Measurements from ENCODE around the gene ZNF487. TPM values are rescaled to one million over a fixed set of nuclear protein-coding genes. Genes with fewer than 3 reads are reported as not detected.
A peak's percentile ranks its signal among the peaks of the same experiment; 100 is the strongest.
"Not testable (repeated sequence)": the region's sequence is repeated elsewhere in the genome, so short reads cannot be mapped to it uniquely, and the experiment has no call there.

The ZNF487 gene
- total and polyA plus RNA-seq, 2 experiments from 2014 or later: 5.5 to 11.0 TPM

DNA sequence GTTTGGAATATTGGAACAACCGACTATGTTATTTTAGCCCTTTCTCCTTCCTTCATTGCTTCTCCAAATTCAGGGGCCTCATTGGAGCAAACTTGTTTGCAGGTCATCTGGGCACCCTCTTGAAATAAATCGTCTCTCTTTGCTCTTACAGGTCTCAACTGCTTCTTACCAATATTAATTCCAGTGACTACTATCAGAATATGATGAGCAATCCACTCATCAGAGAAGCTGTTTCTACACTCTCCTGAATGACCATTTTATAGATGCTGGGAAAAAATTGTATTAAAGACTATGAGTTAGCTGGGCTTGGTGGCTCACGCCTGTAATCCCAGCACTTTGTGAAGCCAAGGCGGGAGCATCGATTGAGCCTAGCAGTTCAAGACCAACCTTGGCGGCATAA is 15.4 kb upstream of the ZNF487 start:
- H3K27ac ChIP-seq: peak overlapping the region; percentile 97
- 74 to 77% methylated on average over 6 of the region's 6 CpGs for WGBS, 2 experiments (ENCODE audit: low coverage in 1 of 2, low lambda C conversion rate in 2 of 2, missing lambda C conversion rate in 2 of 2)
- no peaks in the 10 kb centered on the region for H3K79me2 ChIP-seq (ENCODE audit: insufficient read depth)
- H3K27me3 ChIP-seq (replicated peaks; ENCODE audit: insufficient read depth): no peaks in the 10 kb centered on the region
- peak overlapping the region; percentile 94 for H3K9ac ChIP-seq
- H4K20me1 ChIP-seq (ENCODE audit: insufficient read depth): no peaks in the 10 kb centered on the region
- H3K9me3 ChIP-seq (ENCODE audit: low read depth): no peaks in the 10 kb centered on the region
- H3K9me2 ChIP-seq (ENCODE audit: insufficient read depth): no peaks in the 10 kb centered on the region
- peak overlapping the region; percentile 95 for H2AFZ ChIP-seq
- H3K4me3 ChIP-seq: peak overlapping the region; percentile 77
- peak overlapping the region; percentile 94 for H3K4me2 ChIP-seq (ENCODE audit: unreplicated experiment)
- DNase-seq: peak; percentile 59
- in situ Hi-C loops (cut with MboI): no loop called here
- TF ChIP-seq EZH2 (IDR thresholded peaks at IDR 0.05; ENCODE audit: insufficient read depth, poor library complexity, severe bottlenecking) (no peak), EZH2phosphoT487 (IDR thresholded peaks at IDR 0.05; ENCODE audit: insufficient read depth, low read depth) (no peak)
- peaks cover 17% of the 10 kb centered on the region for H3F3A ChIP-seq (ENCODE audit: insufficient read depth)
- H3K4me1 ChIP-seq (ENCODE audit: insufficient read depth): peaks cover 5% of the 10 kb centered on the region; the same call in 1 of the 2 replicates
- no peaks in the 10 kb centered on the region for H3K36me3 ChIP-seq (ENCODE audit: low read depth)

DNA sequence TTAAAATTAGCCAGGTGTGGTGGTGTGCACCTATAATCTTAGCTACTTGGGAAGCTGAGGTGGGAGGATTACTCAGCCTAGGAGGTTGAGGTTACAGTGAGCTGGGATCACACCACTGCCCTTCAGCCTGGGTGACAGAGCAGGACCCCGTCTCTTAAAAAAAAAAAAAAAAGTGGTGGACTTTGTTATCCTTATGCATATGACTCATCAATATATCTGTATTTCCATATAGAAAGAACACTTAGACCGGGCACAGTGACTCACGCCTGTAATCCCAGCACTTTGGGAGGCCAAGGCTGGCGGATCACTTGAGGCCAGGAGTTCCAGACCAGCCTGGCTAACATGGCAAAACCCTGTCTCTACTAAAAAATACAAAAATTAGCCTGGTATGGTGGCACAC is 15.0 kb upstream of the ZNF487 start:
- H3K27me3 ChIP-seq (replicated peaks; ENCODE audit: insufficient read depth); H3K36me3 ChIP-seq (ENCODE audit: low read depth); H2AFZ ChIP-seq; H3K9me3 ChIP-seq (ENCODE audit: low read depth); H4K20me1 ChIP-seq (ENCODE audit: insufficient read depth); H3K79me2 ChIP-seq (ENCODE audit: insufficient read depth); H3K4me1 ChIP-seq (ENCODE audit: insufficient read depth); H3K9ac ChIP-seq; DNase-seq; H3K4me2 ChIP-seq (ENCODE audit: unreplicated experiment); H3K9me2 ChIP-seq (ENCODE audit: insufficient read depth); in situ Hi-C loops (cut with MboI); H3K4me3 ChIP-seq: not testable (repeated sequence)
- WGBS, 2 experiments (ENCODE audit: low coverage in 1 of 2, low lambda C conversion rate in 2 of 2, missing lambda C conversion rate in 2 of 2): 88 to 89% methylated on average over 4 of the region's 4 CpGs
- H3F3A ChIP-seq (ENCODE audit: insufficient read depth): peaks cover 17% of the 10 kb centered on the region
- peak overlapping the region; percentile 97 for H3K27ac ChIP-seq

DNA sequence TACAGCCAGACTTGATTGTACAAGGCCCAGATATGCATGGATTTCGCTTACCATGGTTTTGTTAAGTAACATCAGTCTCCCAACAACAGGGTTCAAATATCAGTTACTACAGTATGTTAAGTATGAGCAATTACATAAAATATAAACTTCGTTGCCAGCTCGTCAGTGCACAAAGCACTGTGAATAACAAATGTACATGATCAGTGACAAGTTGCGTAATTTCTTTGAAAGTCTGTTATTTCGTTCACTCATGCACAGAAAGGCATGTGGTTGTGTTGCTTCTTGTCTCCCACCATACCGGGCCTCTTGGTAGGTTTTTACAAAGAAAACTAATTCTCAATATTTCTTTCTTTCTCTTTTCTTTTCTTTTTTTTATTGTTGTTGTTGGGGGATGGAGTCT is 12.5 kb upstream of the ZNF487 start:
- Histone ChIP-seq H4K20me1 (ENCODE audit: insufficient read depth) (no peaks in the 10 kb centered on the region), H3K4me2 (ENCODE audit: unreplicated experiment) (no peak overlapping the region), H3K9me3 (ENCODE audit: low read depth) (no peaks in the 10 kb centered on the region), H3K36me3 (ENCODE audit: low read depth) (no peaks in the 10 kb centered on the region), H3K9me2 (ENCODE audit: insufficient read depth) (no peaks in the 10 kb centered on the region), H3K79me2 (ENCODE audit: insufficient read depth) (no peaks in the 10 kb centered on the region), H2AFZ (no peak overlapping the region), H3K9ac (no peak overlapping the region), H3F3A (ENCODE audit: insufficient read depth) (peaks cover 17% of the 10 kb centered on the region), H3K27ac (no peak overlapping the region), H3K4me3 (no peak overlapping the region), H3K27me3 (replicated peaks; ENCODE audit: insufficient read depth) (no peaks in the 10 kb centered on the region), H3K4me1 (ENCODE audit: insufficient read depth) (peaks cover 5% of the 10 kb centered on the region; the same call in 1 of the 2 replicates)
- 62 to 67% methylated on average over 6 of the region's 6 CpGs for WGBS, 2 experiments (ENCODE audit: low coverage in 1 of 2, low lambda C conversion rate in 2 of 2, missing lambda C conversion rate in 2 of 2)
- in situ Hi-C loops (cut with MboI): no loop called here
- DNase-seq: no peak
- TF ChIP-seq EZH2phosphoT487 (IDR thresholded peaks at IDR 0.05; ENCODE audit: insufficient read depth, low read depth) (no peak), EZH2 (IDR thresholded peaks at IDR 0.05; ENCODE audit: insufficient read depth, poor library complexity, severe bottlenecking) (no peak)

DNA sequence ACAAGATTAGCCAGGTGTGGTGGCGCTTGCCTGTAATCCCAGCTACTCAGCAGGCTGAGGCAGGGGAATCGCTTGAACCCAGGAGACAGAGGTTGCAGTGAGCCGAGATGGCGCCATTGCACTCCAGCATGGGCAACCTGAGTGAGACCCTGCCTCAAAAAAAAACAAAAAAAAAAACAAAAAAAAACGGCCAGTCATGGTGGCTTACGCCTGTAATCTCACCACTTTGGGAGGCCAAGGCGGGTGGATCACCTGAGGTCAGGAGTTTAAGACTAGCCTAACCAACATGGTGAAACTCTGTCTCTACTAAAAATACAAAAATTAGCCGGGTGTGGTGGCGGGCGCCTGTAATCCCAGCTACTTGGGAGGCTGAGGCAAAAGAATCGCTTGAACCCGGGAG is 10.4 kb upstream of the ZNF487 start:
- H3K36me3 ChIP-seq (ENCODE audit: low read depth); in situ Hi-C loops (cut with MboI); H2AFZ ChIP-seq; H3K9me3 ChIP-seq (ENCODE audit: low read depth); H3K9me2 ChIP-seq (ENCODE audit: insufficient read depth); H3K27ac ChIP-seq; H4K20me1 ChIP-seq (ENCODE audit: insufficient read depth); H3K4me2 ChIP-seq (ENCODE audit: unreplicated experiment); H3K9ac ChIP-seq; H3F3A ChIP-seq (ENCODE audit: insufficient read depth); H3K79me2 ChIP-seq (ENCODE audit: insufficient read depth); H3K4me1 ChIP-seq (ENCODE audit: insufficient read depth); H3K27me3 ChIP-seq (replicated peaks; ENCODE audit: insufficient read depth); DNase-seq; H3K4me3 ChIP-seq: not testable (repeated sequence)
- WGBS, 2 experiments (ENCODE audit: low coverage in 1 of 2, low lambda C conversion rate in 2 of 2, missing lambda C conversion rate in 2 of 2): 96 to 97% methylated on average over 12 of the region's 12 CpGs

DNA sequence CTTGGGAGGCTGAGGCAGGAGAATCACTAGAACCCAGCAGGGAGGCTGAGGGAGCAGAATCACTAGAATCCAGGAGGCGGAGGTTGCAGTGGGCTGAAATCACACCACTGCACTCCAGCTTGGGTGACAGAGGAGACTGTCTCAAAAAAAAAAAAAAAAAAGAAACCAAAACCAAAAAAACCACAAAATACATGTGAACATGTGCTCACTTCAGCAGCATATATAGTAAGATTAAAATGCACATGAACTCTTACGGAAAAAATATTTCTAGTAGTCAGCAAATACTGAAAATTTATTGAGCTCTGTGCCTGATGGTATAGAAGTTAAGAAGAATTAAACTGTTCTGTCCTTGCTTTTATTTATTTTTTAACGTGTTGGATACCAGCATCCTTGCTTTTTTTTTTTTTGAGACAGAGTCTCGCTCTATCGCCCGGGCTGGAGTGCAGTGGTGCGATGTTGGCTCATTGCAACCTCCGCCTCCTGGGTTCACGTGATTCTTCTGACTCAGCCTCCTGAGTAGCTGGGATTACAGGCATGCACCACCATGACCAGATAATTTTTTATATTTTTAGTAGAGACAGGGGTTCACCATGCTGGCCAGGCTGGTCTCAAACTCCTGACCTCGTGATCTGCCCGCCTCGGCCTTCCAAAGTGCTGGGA is 9.6 kb upstream of the ZNF487 start:
- H3K36me3 ChIP-seq (ENCODE audit: low read depth): no peaks in the 10 kb centered on the region

More for the DNA sequence above, 9.6 kb upstream of the ZNF487 start:
- no peaks in the 10 kb centered on the region for H3K9me3 ChIP-seq (ENCODE audit: low read depth)
- H3K27ac ChIP-seq: no peak overlapping the region
- no peak for DNase-seq
- no peaks in the 10 kb centered on the region for H3K4me1 ChIP-seq (ENCODE audit: insufficient read depth)
- TF ChIP-seq EZH2 (IDR thresholded peaks at IDR 0.05; ENCODE audit: insufficient read depth, poor library complexity, severe bottlenecking): no peak
- WGBS, 2 experiments (ENCODE audit: low coverage in 1 of 2, low lambda C conversion rate in 2 of 2, missing lambda C conversion rate in 2 of 2): 89 to 90% methylated on average over 12 of the region's 12 CpGs
- H2AFZ ChIP-seq: no peak overlapping the region
- H3K27me3 ChIP-seq (replicated peaks; ENCODE audit: insufficient read depth): no peaks in the 10 kb centered on the region
- H4K20me1 ChIP-seq (ENCODE audit: insufficient read depth): no peaks in the 10 kb centered on the region
- no peaks in the 10 kb centered on the region for H3K9me2 ChIP-seq (ENCODE audit: insufficient read depth)
- H3K4me2 ChIP-seq (ENCODE audit: unreplicated experiment): no peak overlapping the region
- H3K79me2 ChIP-seq (ENCODE audit: insufficient read depth): no peaks in the 10 kb centered on the region
- no peak overlapping the region for H3K4me3 ChIP-seq
- H3F3A ChIP-seq (ENCODE audit: insufficient read depth): no peaks in the 10 kb centered on the region
- H3K9ac ChIP-seq: no peak overlapping the region
- in situ Hi-C loops (cut with MboI): no loop called here

Measured in GM23248 (cell line).